HL-60 (cell line): Measurements from ENCODE around the gene MIER1.

ENCODE experiments used
- CTCF ChIP-seq: IDR thresholded peaks from one replicate; pipeline ENCODE4 v1.5.1; 2011; ENCODE audit warnings: low read length, control low read depth, inconsistent platforms; ENCODE audit not compliant: insufficient read depth
- POLR2AphosphoS5 ChIP-seq: IDR thresholded peaks from 2 replicates; pipeline ENCODE4 v1.6.1; 2012; ENCODE audit warnings: low read depth
- REST ChIP-seq: IDR thresholded peaks from 2 replicates; pipeline ENCODE4 v1.6.1; 2012; ENCODE audit warnings: low read depth; ENCODE audit not compliant: insufficient replicate concordance

- TF ChIP-seq CTCF (no peak), POLR2AphosphoS5 (no peak), REST (no peak)
Observed at GRCh38 chr1:66937529-66938234, 12.9 kb downstream of the MIER1 start.
